Endothelial cell of umbilical vein (primary cell): ENCODE results near the gene RUNX2.

ENCODE experiments used
- CTCF ChIP-seq, 2 donors: IDR thresholded peaks; 1 replicate in 1 of 2; 2 replicates in 1 of 2; pipeline ENCODE4 v1.5.1; 2011; ENCODE audit warnings: low read length in 2 of 2, mild to moderate bottlenecking in 2 of 2, moderate library complexity in 2 of 2, control low read depth in 1 of 2, inconsistent platforms in 1 of 2, low read depth in 1 of 2; ENCODE audit not compliant: insufficient read depth in 1 of 2; ENCODE audit errors: extremely low read depth in 1 of 2
- EZH2 ChIP-seq: IDR thresholded peaks from 2 replicates; pipeline ENCODE4 v1.6.1; 2012; ENCODE audit warnings: borderline replicate concordance, low read depth, mild to moderate bottlenecking, moderate library complexity, low read length, inconsistent platforms; ENCODE audit not compliant: severe bottlenecking
- GATA2 ChIP-seq: IDR thresholded peaks from 2 replicates; pipeline ENCODE4 v1.7.0; 2011; ENCODE audit warnings: low read depth, mild to moderate bottlenecking, moderate library complexity, mixed read lengths, low read length; ENCODE audit not compliant: insufficient read length, insufficient read depth
- JUN ChIP-seq: IDR thresholded peaks from 2 replicates; pipeline ENCODE4 v1.6.1; 2011; ENCODE audit warnings: borderline replicate concordance, low read depth; ENCODE audit not compliant: insufficient read length, insufficient read depth
- MAX ChIP-seq: IDR thresholded peaks from 2 replicates; pipeline ENCODE4 v1.6.1; 2011; ENCODE audit not compliant: insufficient read depth, insufficient read length
- POLR2A ChIP-seq: IDR thresholded peaks from 2 replicates; pipeline ENCODE4 v1.6.1; 2012; ENCODE audit warnings: low read depth, mild to moderate bottlenecking, control low read depth, low read length

GRCh38 chr6:45614488-45615285 is 286.6 kb downstream of the RUNX2 start:
- TF ChIP-seq CTCF (IDR thresholded peaks at IDR 0.05; ENCODE audit: extremely low read depth in 1 of 2, insufficient read depth in 1 of 2, low read depth in 1 of 2, low read length in 2 of 2) = no peak
- TF ChIP-seq GATA2 = no peak
- TF ChIP-seq POLR2A = no peak
- TF ChIP-seq EZH2 = no peak
- no peak for TF ChIP-seq MAX
- TF ChIP-seq JUN = no peak
